Fibroblast of pulmonary artery (primary cell): Measurements from ENCODE around the gene CT45A9.
"Not testable (repeated sequence)": the region's sequence is repeated elsewhere in the genome, so short reads cannot be mapped to it uniquely, and the experiment has no call there.

Source experiments
- DNase-seq: peaks from one replicate; pipeline ENCODE4 v3.0.0-alpha.2; 2010; ENCODE audit warnings: low read depth
- H3K4me3 ChIP-seq: replicated peaks from 2 replicates; pipeline ENCODE4 v1.5.1; 2011; ENCODE audit warnings: low read depth, mild to moderate bottlenecking, control low read depth, low read length, moderate library complexity
- CTCF ChIP-seq: IDR thresholded peaks from 2 replicates; pipeline ENCODE4 v1.5.1; 2011; ENCODE audit warnings: mild to moderate bottlenecking, control low read depth, low read length, inconsistent platforms; ENCODE audit errors: missing control alignments

CT45A9 gene

GRCh38 chrX:135871712-135872111 is at the start of gene CT45A9:
CT45A9 (minus strand) TSS chrX:135871812; CDS start chrX:135868061, 3,751 bp downstream.
- not testable (repeated sequence) for DNase-seq, H3K4me3 ChIP-seq

- not testable (repeated sequence) for DNase-seq, H3K4me3 ChIP-seq
Measured at GRCh38 chrX:135920516-135920915, 48.9 kb upstream of the CT45A9 start.

GRCh38 chrX:135914404-135914803 is 42.8 kb upstream of the CT45A9 start:
- no peak for TF ChIP-seq CTCF
- DNase-seq: no peak
- H3K4me3 ChIP-seq: no peak overlapping the region

- no peak for TF ChIP-seq CTCF
- no peak for DNase-seq
- no peak overlapping the region for H3K4me3 ChIP-seq
Measured at GRCh38 chrX:135910251-135910650, 38.6 kb upstream of the CT45A9 start.

- TF ChIP-seq CTCF: no peak
- H3K4me3 ChIP-seq: no peak within 1 kb of the TSS
- DNase-seq: no peak
Measured at GRCh38 chrX:135893294-135893817, 21.7 kb upstream of the CT45A9 start, which contains the start of the genes CT45A10 and SAGE1. CT45A10 (minus strand) TSS chrX:135893444; CDS start chrX:135885344, 8,100 bp downstream. SAGE1 (plus strand) TSS chrX:135893716; CDS start chrX:135896243, 2,527 bp downstream.

- TF ChIP-seq CTCF: no peak
- DNase-seq: no peak
Measured at GRCh38 chrX:135892781-135893180, 21.2 kb upstream of the CT45A9 start.

GRCh38 chrX:135890087-135890585 is 18.5 kb upstream of the CT45A9 start:
- no peak for TF ChIP-seq CTCF
- H3K4me3 ChIP-seq: no peak overlapping the region
- no peak for DNase-seq

More at GRCh38 chrX:135892781-135893180, 21.2 kb upstream of the CT45A9 start:
- H3K4me3 ChIP-seq: no peak overlapping the region

- not testable (repeated sequence) for DNase-seq, H3K4me3 ChIP-seq
Measured at GRCh38 chrX:135888976-135889375, 17.4 kb upstream of the CT45A9 start.

GRCh38 chrX:135888230-135888629 is 16.6 kb upstream of the CT45A9 start:
- H3K4me3 ChIP-seq, DNase-seq: not testable (repeated sequence)

- DNase-seq, H3K4me3 ChIP-seq: not testable (repeated sequence)
Measured at GRCh38 chrX:135882741-135883140, 11.1 kb upstream of the CT45A9 start.

GRCh38 chrX:135854438-135854837 is 17.2 kb downstream of the CT45A9 start, which contains the start of gene CT45A8:
CT45A8 (minus strand) TSS chrX:135854538; CDS start chrX:135850783, 3,755 bp downstream.
- H3K4me3 ChIP-seq, DNase-seq: not testable (repeated sequence)

GRCh38 chrX:135837180-135837579 is 34.4 kb downstream of the CT45A9 start, which contains the start of gene CT45A7:
CT45A7 (minus strand) TSS chrX:135837280; CDS start chrX:135833533, 3,747 bp downstream.
- not testable (repeated sequence) for DNase-seq, H3K4me3 ChIP-seq

GRCh38 chrX:135819912-135820311 is 51.7 kb downstream of the CT45A9 start, which contains the start of gene CT45A2:
CT45A2 (minus strand) TSS chrX:135820012; CDS start chrX:135816265, 3,747 bp downstream.
- DNase-seq, H3K4me3 ChIP-seq: not testable (repeated sequence)
